SK-N-SH (cell line): ENCODE measurements around the gene MPZ.

ENCODE experiments used
- CTCF ChIP-seq: fragments of 200-600 bp; sonication (generic); IDR thresholded peaks from 2 replicates; pipeline ENCODE4 v1.6.1; 2017; ENCODE audit warnings: antibody characterized with exemption, mild to moderate bottlenecking, moderate library complexity
- ELF1 ChIP-seq: IDR thresholded peaks from 2 replicates; pipeline ENCODE4 v1.4.0; 2012
- EP300 ChIP-seq, 2 experiments: IDR thresholded peaks; 2 replicates each; pipeline versions ENCODE4 v1.4.0 to v1.6.1; 2012; ENCODE audit warnings: borderline replicate concordance in 1 of 2, low read depth in 1 of 2, low read length in 1 of 2
- EZH2phosphoT487 ChIP-seq: fragments of 200-600 bp; sonication (generic); IDR thresholded peaks from 2 replicates; pipeline ENCODE4 v1.6.1; 2017; ENCODE audit warnings: low read depth, mixed run types, mild to moderate bottlenecking, antibody characterized with exemption, moderate library complexity, borderline replicate concordance
- GABPA ChIP-seq: IDR thresholded peaks from 2 replicates; pipeline ENCODE4 v1.4.0; 2012; ENCODE audit warnings: low read depth, mild to moderate bottlenecking
- JUND ChIP-seq: IDR thresholded peaks from 2 replicates; pipeline ENCODE4 v1.4.0; 2012
- NRF1 ChIP-seq: IDR thresholded peaks from 2 replicates; pipeline ENCODE4 v1.6.1; 2012; ENCODE audit warnings: low read depth, mild to moderate bottlenecking, low read length
- POLR2AphosphoS5 ChIP-seq: IDR thresholded peaks from 2 replicates; pipeline ENCODE4 v1.6.1; 2012; ENCODE audit warnings: low read depth, low read length
- RAD21 ChIP-seq: IDR thresholded peaks from 2 replicates; pipeline ENCODE4 v1.6.1; 2012; ENCODE audit warnings: mild to moderate bottlenecking, low read length
- SIN3A ChIP-seq: IDR thresholded peaks from 2 replicates; pipeline ENCODE4 v1.6.1; 2012; ENCODE audit warnings: low read depth, mild to moderate bottlenecking, low read length, moderate library complexity, borderline replicate concordance
- TAF1 ChIP-seq: IDR thresholded peaks from 2 replicates; pipeline ENCODE4 v1.6.1; 2012; ENCODE audit warnings: low read depth, mild to moderate bottlenecking, low read length, moderate library complexity, borderline replicate concordance
- YY1 ChIP-seq: IDR thresholded peaks from 2 replicates; pipeline ENCODE4 v1.4.0; 2012; ENCODE audit warnings: low read depth, mild to moderate bottlenecking

GRCh38 chr1:161282991-161283390 is 26.8 kb downstream of the MPZ start:
- TF ChIP-seq CTCF: no peak
- TF ChIP-seq EP300 (IDR thresholded peaks at IDR 0.05; ENCODE audit: borderline replicate concordance in 1 of 2, low read depth in 1 of 2, low read length in 1 of 2): no peak
- TF ChIP-seq NRF1: no peak
- TF ChIP-seq EZH2phosphoT487: no peak
- no peak for TF ChIP-seq ELF1
- TF ChIP-seq POLR2AphosphoS5: no peak
- no peak for TF ChIP-seq JUND
- TF ChIP-seq TAF1: no peak
- TF ChIP-seq SIN3A: no peak
- no peak for TF ChIP-seq RAD21
- no peak for TF ChIP-seq YY1
- TF ChIP-seq GABPA: no peak
